Measurements from ENCODE around the gene ZDHHC7. TPM values are rescaled to one million over a fixed set of nuclear protein-coding genes. Genes with fewer than 3 reads are reported as not detected.

Gene ZDHHC7
- total and polyA plus RNA-seq, 4 donors: 2.5 to 14.9 (median 12.1) TPM

DNA sequence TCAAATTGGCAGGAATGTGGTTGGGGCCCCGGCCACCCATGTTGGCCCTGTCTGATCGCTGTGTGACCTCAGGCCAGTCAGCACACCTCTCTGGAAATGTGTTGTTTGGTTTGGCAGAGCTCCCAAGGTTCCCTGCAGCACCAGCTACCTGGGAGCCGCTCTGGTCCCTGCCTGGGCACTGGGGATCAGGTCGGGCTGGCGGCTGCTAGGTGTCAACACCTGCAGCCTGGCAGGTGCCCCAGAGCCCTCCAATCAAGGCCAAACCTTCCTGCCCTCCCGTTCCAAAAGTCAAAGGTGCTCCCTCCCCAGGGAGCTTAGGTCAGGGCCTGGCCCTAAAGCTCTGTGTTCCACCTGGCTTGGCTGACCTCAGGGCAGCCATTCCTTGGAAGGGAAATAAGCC is 55.9 kb downstream of the ZDHHC7 start (continued):
- TF ChIP-seq, protein P1, sequence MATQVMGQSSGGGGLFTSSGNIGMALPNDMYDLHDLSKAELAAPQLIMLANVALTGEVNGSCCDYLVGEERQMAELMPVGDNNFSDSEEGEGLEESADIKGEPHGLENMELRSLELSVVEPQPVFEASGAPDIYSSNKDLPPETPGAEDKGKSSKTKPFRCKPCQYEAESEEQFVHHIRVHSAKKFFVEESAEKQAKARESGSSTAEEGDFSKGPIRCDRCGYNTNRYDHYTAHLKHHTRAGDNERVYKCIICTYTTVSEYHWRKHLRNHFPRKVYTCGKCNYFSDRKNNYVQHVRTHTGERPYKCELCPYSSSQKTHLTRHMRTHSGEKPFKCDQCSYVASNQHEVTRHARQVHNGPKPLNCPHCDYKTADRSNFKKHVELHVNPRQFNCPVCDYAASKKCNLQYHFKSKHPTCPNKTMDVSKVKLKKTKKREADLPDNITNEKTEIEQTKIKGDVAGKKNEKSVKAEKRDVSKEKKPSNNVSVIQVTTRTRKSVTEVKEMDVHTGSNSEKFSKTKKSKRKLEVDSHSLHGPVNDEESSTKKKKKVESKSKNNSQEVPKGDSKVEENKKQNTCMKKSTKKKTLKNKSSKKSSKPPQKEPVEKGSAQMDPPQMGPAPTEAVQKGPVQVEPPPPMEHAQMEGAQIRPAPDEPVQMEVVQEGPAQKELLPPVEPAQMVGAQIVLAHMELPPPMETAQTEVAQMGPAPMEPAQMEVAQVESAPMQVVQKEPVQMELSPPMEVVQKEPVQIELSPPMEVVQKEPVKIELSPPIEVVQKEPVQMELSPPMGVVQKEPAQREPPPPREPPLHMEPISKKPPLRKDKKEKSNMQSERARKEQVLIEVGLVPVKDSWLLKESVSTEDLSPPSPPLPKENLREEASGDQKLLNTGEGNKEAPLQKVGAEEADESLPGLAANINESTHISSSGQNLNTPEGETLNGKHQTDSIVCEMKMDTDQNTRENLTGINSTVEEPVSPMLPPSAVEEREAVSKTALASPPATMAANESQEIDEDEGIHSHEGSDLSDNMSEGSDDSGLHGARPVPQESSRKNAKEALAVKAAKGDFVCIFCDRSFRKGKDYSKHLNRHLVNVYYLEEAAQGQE (IDR thresholded peaks at IDR 0.05): peak; percentile 24
- TF ChIP-seq NR2F2 (IDR thresholded peaks at IDR 0.05): peak; percentile 84
- TF ChIP-seq YY1 (IDR thresholded peaks at IDR 0.05): peak; percentile 75

DNA sequence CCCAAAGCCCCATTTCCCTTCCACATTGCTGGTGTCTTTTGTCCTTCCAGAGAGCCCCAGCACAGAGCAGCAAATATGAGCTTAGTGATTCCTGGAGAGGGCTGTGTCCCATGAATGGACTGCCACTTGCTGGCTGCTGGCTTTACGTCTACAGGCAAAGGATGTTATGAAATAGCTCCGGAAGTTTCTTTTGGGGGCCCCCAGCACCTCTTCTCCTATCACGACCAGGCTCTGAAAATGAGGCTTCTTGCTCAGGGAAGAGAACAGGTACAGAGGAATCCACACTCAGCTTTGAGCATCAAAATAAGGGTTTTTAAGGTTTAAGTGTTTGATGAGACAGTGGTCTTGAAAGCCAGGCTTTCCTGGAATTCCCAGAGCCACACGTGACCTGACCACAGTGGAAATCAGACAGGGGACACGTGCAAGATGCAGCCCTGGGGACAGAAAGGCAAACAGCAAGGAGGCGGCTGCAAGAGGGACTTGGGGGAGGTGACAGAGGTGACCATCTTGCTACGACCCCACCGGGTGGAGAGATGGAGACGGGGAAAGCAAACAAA is 58.1 kb downstream of the ZDHHC7 start:
- Histone ChIP-seq H3K36me3 (ENCODE audit: control insufficient read depth in 4 of 4, insufficient read depth in 3 of 4, low read depth in 1 of 4, low read length in 3 of 4) (no peaks in the 10 kb centered on the region), H3K27ac (ENCODE audit: low read depth in 1 of 2, low read length in 2 of 2) (no peak overlapping the region), H3K4me1 (ENCODE audit: control insufficient read depth in 4 of 4, insufficient read depth in 4 of 4, low read length in 3 of 4) (peaks cover 0 to 26% (median 12%) of the 10 kb centered on the region in 4 donors), H3K27me3 (ENCODE audit: control insufficient read depth in 4 of 4, insufficient read depth in 4 of 4, low read length in 3 of 4) (no peaks in the 10 kb centered on the region), H3K4me3 (ENCODE audit: low read depth in 1 of 3, low read length in 3 of 3) (no peak overlapping the region), H3K9me3 (ENCODE audit: control insufficient read depth in 4 of 4, low read length in 3 of 4) (no peaks in the 10 kb centered on the region), H3K9ac (ENCODE audit: low read depth in 1 of 2, low read length in 2 of 2) (no peak overlapping the region)
- WGBS: 72% methylated on average over 9 of the region's 9 CpGs
- DNase-seq (ENCODE audit: low spot score): no peak
- TF ChIP-seq, protein P2, sequence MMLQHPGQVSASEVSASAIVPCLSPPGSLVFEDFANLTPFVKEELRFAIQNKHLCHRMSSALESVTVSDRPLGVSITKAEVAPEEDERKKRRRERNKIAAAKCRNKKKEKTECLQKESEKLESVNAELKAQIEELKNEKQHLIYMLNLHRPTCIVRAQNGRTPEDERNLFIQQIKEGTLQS (IDR thresholded peaks at IDR 0.05): no peak
- TF ChIP-seq, protein P3, sequence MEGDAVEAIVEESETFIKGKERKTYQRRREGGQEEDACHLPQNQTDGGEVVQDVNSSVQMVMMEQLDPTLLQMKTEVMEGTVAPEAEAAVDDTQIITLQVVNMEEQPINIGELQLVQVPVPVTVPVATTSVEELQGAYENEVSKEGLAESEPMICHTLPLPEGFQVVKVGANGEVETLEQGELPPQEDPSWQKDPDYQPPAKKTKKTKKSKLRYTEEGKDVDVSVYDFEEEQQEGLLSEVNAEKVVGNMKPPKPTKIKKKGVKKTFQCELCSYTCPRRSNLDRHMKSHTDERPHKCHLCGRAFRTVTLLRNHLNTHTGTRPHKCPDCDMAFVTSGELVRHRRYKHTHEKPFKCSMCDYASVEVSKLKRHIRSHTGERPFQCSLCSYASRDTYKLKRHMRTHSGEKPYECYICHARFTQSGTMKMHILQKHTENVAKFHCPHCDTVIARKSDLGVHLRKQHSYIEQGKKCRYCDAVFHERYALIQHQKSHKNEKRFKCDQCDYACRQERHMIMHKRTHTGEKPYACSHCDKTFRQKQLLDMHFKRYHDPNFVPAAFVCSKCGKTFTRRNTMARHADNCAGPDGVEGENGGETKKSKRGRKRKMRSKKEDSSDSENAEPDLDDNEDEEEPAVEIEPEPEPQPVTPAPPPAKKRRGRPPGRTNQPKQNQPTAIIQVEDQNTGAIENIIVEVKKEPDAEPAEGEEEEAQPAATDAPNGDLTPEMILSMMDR (IDR thresholded peaks at IDR 0.05; ENCODE audit: low read depth, low read length, missing input control): no peak
- TF ChIP-seq GABPA (IDR thresholded peaks at IDR 0.05 in 1 of 2, conservative IDR thresholded peaks at IDR 0.05 in 1 of 2) (no peak), YY1 (IDR thresholded peaks at IDR 0.05) (no peak), RXRA (IDR thresholded peaks at IDR 0.05) (no peak), RAD21 (IDR thresholded peaks at IDR 0.05) (peak in 1 of 2 donors; percentile 20)
- TF ChIP-seq, protein P4, sequence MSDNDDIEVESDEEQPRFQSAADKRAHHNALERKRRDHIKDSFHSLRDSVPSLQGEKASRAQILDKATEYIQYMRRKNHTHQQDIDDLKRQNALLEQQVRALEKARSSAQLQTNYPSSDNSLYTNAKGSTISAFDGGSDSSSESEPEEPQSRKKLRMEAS (IDR thresholded peaks at IDR 0.05): no peak

DNA sequence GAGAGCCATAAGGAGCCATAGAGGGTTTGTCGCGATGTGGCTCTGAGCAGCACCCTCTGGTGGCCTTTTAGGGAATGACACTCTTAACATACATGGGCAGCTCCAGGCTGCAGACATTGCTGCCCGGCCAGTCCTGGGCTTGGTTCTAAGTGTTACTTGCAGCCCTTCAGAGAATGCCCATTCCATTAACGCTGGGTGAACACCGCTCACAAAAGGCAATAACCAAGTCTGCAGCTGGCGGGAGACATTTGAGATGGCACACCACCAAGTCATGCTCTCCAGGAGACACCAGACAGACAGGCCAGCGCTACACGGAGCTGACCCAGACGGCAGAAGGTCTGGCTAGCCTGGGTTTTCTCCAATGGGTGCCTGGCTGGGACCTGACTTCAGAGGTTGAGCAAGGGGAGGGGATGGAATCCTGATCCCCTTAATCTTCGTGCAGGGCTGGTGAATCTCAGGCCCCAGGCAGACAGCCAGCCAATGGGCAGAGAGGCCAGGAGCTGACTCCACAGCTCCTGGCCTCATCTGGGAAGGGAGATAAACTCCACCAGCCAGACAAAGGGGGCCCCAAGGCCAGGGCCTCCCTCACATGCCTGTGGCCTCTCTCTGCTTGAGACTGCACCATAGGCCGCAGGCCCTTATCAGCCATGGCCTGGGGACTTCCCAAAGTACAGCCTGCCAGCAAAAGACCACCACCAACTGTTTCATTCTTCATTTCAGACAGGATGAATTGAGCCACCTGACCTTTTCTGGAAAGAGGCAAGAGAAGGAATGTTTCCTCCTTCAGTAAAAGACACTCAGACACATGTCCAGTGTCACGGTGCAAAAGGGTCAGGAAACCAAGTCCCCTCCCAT is 58.8 kb downstream of the ZDHHC7 start:
- Histone ChIP-seq H3K4me1 (ENCODE audit: control insufficient read depth in 4 of 4, insufficient read depth in 4 of 4, low read length in 3 of 4) (peaks cover 0 to 29% (median 12%) of the 10 kb centered on the region in 4 donors), H3K9me3 (ENCODE audit: control insufficient read depth in 4 of 4, low read length in 3 of 4) (no peaks in the 10 kb centered on the region), H3K27ac (ENCODE audit: low read depth in 1 of 2, low read length in 2 of 2) (no peak overlapping the region), H3K36me3 (ENCODE audit: control insufficient read depth in 4 of 4, insufficient read depth in 3 of 4, low read depth in 1 of 4, low read length in 3 of 4) (no peaks in the 10 kb centered on the region), H3K27me3 (ENCODE audit: control insufficient read depth in 4 of 4, insufficient read depth in 4 of 4, low read length in 3 of 4) (no peaks in the 10 kb centered on the region), H3K4me3 (ENCODE audit: low read depth in 1 of 3, low read length in 3 of 3) (no peak overlapping the region), H3K9ac (ENCODE audit: low read depth in 1 of 2, low read length in 2 of 2) (no peak overlapping the region)
- peak; percentile 78 for DNase-seq (ENCODE audit: low spot score)
- peak; percentile 87 to 92 for TF ChIP-seq RAD21 (IDR thresholded peaks at IDR 0.05)
- no peak for TF ChIP-seq JUND (IDR thresholded peaks at IDR 0.05)
- TF ChIP-seq GABPA (IDR thresholded peaks at IDR 0.05 in 1 of 2, conservative IDR thresholded peaks at IDR 0.05 in 1 of 2): peak in 1 of 2 donors; percentile 11
- TF ChIP-seq EGR1 (IDR thresholded peaks at IDR 0.05; ENCODE audit: low read depth in 2 of 2): no peak
- peak; percentile 40 for TF ChIP-seq YY1 (IDR thresholded peaks at IDR 0.05)
- peak; percentile 85 for TF ChIP-seq NR2F2 (IDR thresholded peaks at IDR 0.05)
- peak in 1 of 2 donors; percentile 8 for TF ChIP-seq RXRA (IDR thresholded peaks at IDR 0.05)
- TF ChIP-seq, protein P3 (IDR thresholded peaks at IDR 0.05; ENCODE audit: low read depth, low read length, missing input control): peak; percentile 87
- 39% methylated on average over 12 of the region's 12 CpGs for WGBS

All from liver (tissue), 9 donors.